Ovary (tissue), 3 donors: Measurements from ENCODE around the gene TANK.
"Not testable (repeated sequence)": the region's sequence is repeated elsewhere in the genome, so short reads cannot be mapped to it uniquely, and the experiment has no call there.

Source experiments
- EP300 ChIP-seq: sonication (generic); formaldehyde crosslinking; IDR thresholded peaks from one replicate; pipeline ENCODE4 v1.6.1; 2017; ENCODE audit warnings: antibody characterized with exemption
- POLR2A ChIP-seq: fragments of 450-650 bp; IDR thresholded peaks from one replicate; pipeline ENCODE4 v1.6.1; 2017; ENCODE audit warnings: antibody characterized with exemption, mild to moderate bottlenecking, moderate library complexity
- TF ChIP-seq, protein P1 (sequence below), 3 donors: fragments of 450-650 bp in 2 of 3; fragments of 200-600 bp in 1 of 3; IDR thresholded peaks; one replicate each; pipeline versions ENCODE4 v1.5.1 to v1.8.0; 2016 to 2022; ENCODE audit warnings: antibody characterized with exemption in 3 of 3, mild to moderate bottlenecking in 1 of 3
- donor health status: DM: no; HTN: no; CAD: no.

DNA sequence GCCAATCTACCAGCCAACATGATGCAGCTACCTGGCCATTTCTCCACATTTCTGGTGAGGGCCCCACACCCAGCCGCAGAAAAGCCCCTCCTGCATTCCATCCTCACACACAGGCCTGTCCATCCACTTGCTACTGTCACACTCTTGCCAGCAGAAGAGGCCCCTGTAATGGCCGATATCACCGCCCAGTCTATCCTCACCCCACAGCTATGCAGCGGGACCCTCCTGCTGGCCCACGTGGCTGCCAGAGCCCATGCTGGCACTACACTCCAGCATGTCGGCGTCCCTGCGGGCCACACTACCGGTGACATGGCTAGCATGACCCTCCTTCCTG lies 122.0 kb downstream of the TANK start:
- not testable (repeated sequence) for TF ChIP-seq POLR2A, EP300
- TF ChIP-seq, protein P1, sequence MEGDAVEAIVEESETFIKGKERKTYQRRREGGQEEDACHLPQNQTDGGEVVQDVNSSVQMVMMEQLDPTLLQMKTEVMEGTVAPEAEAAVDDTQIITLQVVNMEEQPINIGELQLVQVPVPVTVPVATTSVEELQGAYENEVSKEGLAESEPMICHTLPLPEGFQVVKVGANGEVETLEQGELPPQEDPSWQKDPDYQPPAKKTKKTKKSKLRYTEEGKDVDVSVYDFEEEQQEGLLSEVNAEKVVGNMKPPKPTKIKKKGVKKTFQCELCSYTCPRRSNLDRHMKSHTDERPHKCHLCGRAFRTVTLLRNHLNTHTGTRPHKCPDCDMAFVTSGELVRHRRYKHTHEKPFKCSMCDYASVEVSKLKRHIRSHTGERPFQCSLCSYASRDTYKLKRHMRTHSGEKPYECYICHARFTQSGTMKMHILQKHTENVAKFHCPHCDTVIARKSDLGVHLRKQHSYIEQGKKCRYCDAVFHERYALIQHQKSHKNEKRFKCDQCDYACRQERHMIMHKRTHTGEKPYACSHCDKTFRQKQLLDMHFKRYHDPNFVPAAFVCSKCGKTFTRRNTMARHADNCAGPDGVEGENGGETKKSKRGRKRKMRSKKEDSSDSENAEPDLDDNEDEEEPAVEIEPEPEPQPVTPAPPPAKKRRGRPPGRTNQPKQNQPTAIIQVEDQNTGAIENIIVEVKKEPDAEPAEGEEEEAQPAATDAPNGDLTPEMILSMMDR (IDR thresholded peaks at IDR 0.05): not testable (repeated sequence)
